Endodermal cell (in vitro differentiated cells): ENCODE results near the gene METTL24. TPM values are rescaled to one million over a fixed set of nuclear protein-coding genes. Genes with fewer than 3 reads are reported as not detected.

ENCODE experiments used
- DNase-seq: peaks from one replicate; pipeline ENCODE4 v3.0.0-alpha.2; 2017
- H3K27ac ChIP-seq: 2 replicates; pipeline ENCODE4 v1.5.1; 2013; ENCODE audit warnings: mild to moderate bottlenecking, low read depth, low read length, moderate library complexity
- H3K27me3 ChIP-seq: 2 replicates; pipeline ENCODE4 v1.6.1; 2013; ENCODE audit warnings: mild to moderate bottlenecking, low read length, moderate library complexity; ENCODE audit not compliant: insufficient read depth, control insufficient read depth, poor library complexity, severe bottlenecking
- H3K36me3 ChIP-seq: 2 replicates; pipeline ENCODE4 v1.7.0; 2013; ENCODE audit warnings: mild to moderate bottlenecking, low read length, moderate library complexity; ENCODE audit not compliant: control insufficient read depth, insufficient read depth
- H3K4me1 ChIP-seq: one replicate; pipeline ENCODE4 v1.7.0; 2013; ENCODE audit warnings: low read length; ENCODE audit not compliant: control insufficient read depth, insufficient read depth
- H3K4me3 ChIP-seq: 2 replicates; pipeline ENCODE4 v1.5.1; 2013; ENCODE audit warnings: mild to moderate bottlenecking, low read length, moderate library complexity
- H3K9ac ChIP-seq: 2 replicates; pipeline ENCODE4 v1.6.1; 2013; ENCODE audit warnings: mild to moderate bottlenecking, low read length, moderate library complexity; ENCODE audit not compliant: poor library complexity, severe bottlenecking; ENCODE audit errors: extremely low read depth
- H3K9me3 ChIP-seq: 2 replicates; pipeline ENCODE4 v1.6.1; 2013; ENCODE audit warnings: mild to moderate bottlenecking, low read length, moderate library complexity; ENCODE audit not compliant: control insufficient read depth
- H3K27ac Mint-ChIP-seq: 2 replicates; pipeline ENCODE4 v1.8.0; 2020; ENCODE audit warnings: mixed read lengths
- H3K27me3 Mint-ChIP-seq: 2 replicates; pipeline ENCODE4 v1.8.0; 2021; ENCODE audit warnings: mild to moderate bottlenecking, mixed read lengths; ENCODE audit not compliant: insufficient read depth
- H3K36me3 Mint-ChIP-seq: 2 replicates; pipeline ENCODE4 v1.8.0; 2020; ENCODE audit warnings: low read depth, mixed read lengths
- H3K4me1 Mint-ChIP-seq: 2 replicates; pipeline ENCODE4 v1.8.0; 2020; ENCODE audit warnings: mixed read lengths
- H3K4me3 Mint-ChIP-seq: 2 replicates; pipeline ENCODE4 v1.8.0; 2020; ENCODE audit warnings: mild to moderate bottlenecking, moderate library complexity, mixed read lengths
- H3K9me3 Mint-ChIP-seq: 2 replicates; pipeline ENCODE4 v1.8.0; 2020; ENCODE audit warnings: mild to moderate bottlenecking, mixed read lengths
- CTCF ChIP-seq: fragments of 200-600 bp; sonication (generic); conservative IDR thresholded peaks from 2 replicates; pipeline ENCODE4 v1.5.0; 2021; ENCODE audit warnings: antibody characterized with exemption, mild to moderate bottlenecking
- WGBS, 2 experiments: methylation state at CpG; one replicate each; pipeline versions ENCODE4 v1.1.5 to v1.1.7; 2013; ENCODE audit warnings: missing lambda C conversion rate in 2 of 2, mixed read lengths in 1 of 2; ENCODE audit not compliant: insufficient coverage in 1 of 2, insufficient read length in 1 of 2; 5-methylcytosine and 5-hydroxymethylcytosine counted together
- total RNA-seq, 2 donors: library from RNA; stranded (reverse); fragmentation: NEBNext Ultra II Directional in 1 of 2; extraction: Animal tissue kit (Norgen Biotek cat#: 25700) in 1 of 2; gene quantifications; 2 replicates in 1 of 2; 3 replicates in 1 of 2; pipeline ENCODE4 v1.2.1, GENCODE V29; 2021

The METTL24 gene
- total RNA-seq, 2 donors from 2014 or later = 0.24 to 1.3 TPM

- no peaks in the 10 kb centered on the region for H3K4me1 Mint-ChIP-seq
- H3K27me3 Mint-ChIP-seq = no peaks in the 10 kb centered on the region
- H3K27me3 ChIP-seq = no peaks in the 10 kb centered on the region
- H3K27ac ChIP-seq = no peak overlapping the region
- H3K27ac Mint-ChIP-seq = no peak overlapping the region
- no peaks in the 10 kb centered on the region for H3K4me1 ChIP-seq
- DNase-seq = no peak
- H3K9me3 ChIP-seq = peaks cover 5% of the 10 kb centered on the region
- no peaks in the 10 kb centered on the region for H3K9me3 Mint-ChIP-seq
- H3K36me3 ChIP-seq = peaks cover 22% of the 10 kb centered on the region
- H3K9ac ChIP-seq = no peak overlapping the region
- no peak overlapping the region for H3K4me3 ChIP-seq
- peaks cover 22% of the 10 kb centered on the region for H3K36me3 Mint-ChIP-seq
- TF ChIP-seq CTCF = no peak
- H3K4me3 Mint-ChIP-seq = no peak overlapping the region
- WGBS, 2 experiments = 89 to 100% methylated on average over 2 of the region's 2 CpGs
Observed at GRCh38 chr6:110232450-110232849, 125.7 kb downstream of the METTL24 start.

GRCh38 chr6:110226261-110226660 lies 131.9 kb downstream of the METTL24 start:
- Histone ChIP-seq H3K9me3 (no peaks in the 10 kb centered on the region), H3K27ac (no peak overlapping the region), H3K36me3 (peaks cover 38% of the 10 kb centered on the region), H3K4me3 (no peak overlapping the region), H3K4me1 (no peaks in the 10 kb centered on the region), H3K9ac (no peak overlapping the region), H3K27me3 (no peaks in the 10 kb centered on the region)
- Mint-ChIP-seq H3K4me3 (no peak overlapping the region), H3K4me1 (no peaks in the 10 kb centered on the region), H3K9me3 (no peaks in the 10 kb centered on the region), H3K36me3 (peaks cover 44% of the 10 kb centered on the region), H3K27me3 (no peaks in the 10 kb centered on the region), H3K27ac (no peak overlapping the region)
- no peak for TF ChIP-seq CTCF
- 92% methylated on average over 1 of the region's 1 CpG; no CpG with 5 or more reads in 1 of the 2 experiments for WGBS, 2 experiments
- DNase-seq = no peak

- Histone ChIP-seq H3K4me3 (no peak overlapping the region), H3K4me1 (no peaks in the 10 kb centered on the region)
- no peak for TF ChIP-seq CTCF
Observed at GRCh38 chr6:110221738-110222137, 136.4 kb downstream of the METTL24 start.

More at GRCh38 chr6:110221738-110222137, 136.4 kb downstream of the METTL24 start:
- Mint-ChIP-seq H3K4me1 (no peaks in the 10 kb centered on the region), H3K9me3 (peaks cover 1% of the 10 kb centered on the region), H3K27me3 (no peaks in the 10 kb centered on the region), H3K27ac (no peak overlapping the region), H3K4me3 (no peak overlapping the region), H3K36me3 (peaks cover 62% of the 10 kb centered on the region)
- Histone ChIP-seq H3K27ac (no peak overlapping the region), H3K27me3 (no peaks in the 10 kb centered on the region), H3K9me3 (peaks cover 6% of the 10 kb centered on the region), H3K9ac (no peak overlapping the region), H3K36me3 (peaks cover 43% of the 10 kb centered on the region)
- no peak for DNase-seq
